ENCODE data around the gene PEAK1. TPM values are rescaled to one million over a fixed set of nuclear protein-coding genes. Genes with fewer than 3 reads are reported as not detected.
A peak's percentile ranks its signal among the peaks of the same experiment; 100 is the strongest.

Gene PEAK1
- total and polyA plus RNA-seq, 2 donors (not counting 1 experiment from before 2014, with no cell fraction given): 61.0 to 91.8 TPM

DNA sequence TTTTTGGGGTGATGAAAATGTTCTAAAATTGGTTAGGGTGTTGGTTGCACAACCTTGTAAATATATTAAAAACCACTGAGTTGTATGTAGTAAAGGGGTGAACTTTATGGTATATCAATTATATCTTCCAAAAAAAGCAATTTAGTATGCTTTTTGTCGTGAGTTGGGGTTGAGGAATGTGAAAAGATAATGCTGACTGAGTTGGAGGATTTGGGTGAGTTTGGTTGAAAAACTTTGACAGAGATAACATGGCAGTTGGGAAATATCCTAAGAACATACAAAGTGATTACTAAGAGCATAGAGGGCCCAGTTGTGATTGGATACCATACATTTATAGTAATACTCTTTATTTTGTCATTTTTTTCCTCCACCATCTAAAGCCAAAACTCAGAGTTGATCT lies 34.4 kb upstream of the PEAK1 start:
- peak; percentile 15 to 42 for DNase-seq (ENCODE audit: low read depth in 2 of 2)
- no peaks in the 10 kb centered on the region for H3K27me3 ChIP-seq (ENCODE audit: control insufficient read depth, insufficient read depth, low read length)
- no peaks in the 10 kb centered on the region for H3K79me2 ChIP-seq (ENCODE audit: control insufficient read depth, insufficient read depth, low read length)
- no peaks in the 10 kb centered on the region for H3K36me3 ChIP-seq (ENCODE audit: control insufficient read depth, insufficient read depth, low read length)
- H3K27ac ChIP-seq (ENCODE audit: insufficient read depth, low read length): no peak overlapping the region
- no peak overlapping the region for H3K9ac ChIP-seq (ENCODE audit: insufficient read depth, low read length)
- TF ChIP-seq, protein P1, sequence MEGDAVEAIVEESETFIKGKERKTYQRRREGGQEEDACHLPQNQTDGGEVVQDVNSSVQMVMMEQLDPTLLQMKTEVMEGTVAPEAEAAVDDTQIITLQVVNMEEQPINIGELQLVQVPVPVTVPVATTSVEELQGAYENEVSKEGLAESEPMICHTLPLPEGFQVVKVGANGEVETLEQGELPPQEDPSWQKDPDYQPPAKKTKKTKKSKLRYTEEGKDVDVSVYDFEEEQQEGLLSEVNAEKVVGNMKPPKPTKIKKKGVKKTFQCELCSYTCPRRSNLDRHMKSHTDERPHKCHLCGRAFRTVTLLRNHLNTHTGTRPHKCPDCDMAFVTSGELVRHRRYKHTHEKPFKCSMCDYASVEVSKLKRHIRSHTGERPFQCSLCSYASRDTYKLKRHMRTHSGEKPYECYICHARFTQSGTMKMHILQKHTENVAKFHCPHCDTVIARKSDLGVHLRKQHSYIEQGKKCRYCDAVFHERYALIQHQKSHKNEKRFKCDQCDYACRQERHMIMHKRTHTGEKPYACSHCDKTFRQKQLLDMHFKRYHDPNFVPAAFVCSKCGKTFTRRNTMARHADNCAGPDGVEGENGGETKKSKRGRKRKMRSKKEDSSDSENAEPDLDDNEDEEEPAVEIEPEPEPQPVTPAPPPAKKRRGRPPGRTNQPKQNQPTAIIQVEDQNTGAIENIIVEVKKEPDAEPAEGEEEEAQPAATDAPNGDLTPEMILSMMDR (conservative IDR thresholded peaks at IDR 0.05 in 1 of 2, IDR thresholded peaks at IDR 0.05 in 1 of 2; ENCODE audit: low read depth in 1 of 2, low read length in 2 of 2): no peak
- no peak for TF ChIP-seq EZH2 (IDR thresholded peaks at IDR 0.05; ENCODE audit: low read length, missing control alignments)
- no peak overlapping the region for H3K4me2 ChIP-seq (ENCODE audit: extremely low read depth, insufficient read depth, low read length)
- H3K9me3 ChIP-seq (ENCODE audit: control insufficient read depth, insufficient read depth, low read depth, low read length): no peaks in the 10 kb centered on the region
- H3K4me1 ChIP-seq (ENCODE audit: control insufficient read depth, extremely low read depth, insufficient read depth, low read length): peaks cover 22% of the 10 kb centered on the region
- no peak overlapping the region for H3K4me3 ChIP-seq (replicated peaks in 1 of 4; ENCODE audit: control extremely low read depth in 1 of 4, insufficient read depth in 1 of 4, low read depth in 3 of 4, low read length in 4 of 4)
- no peak overlapping the region for H2AFZ ChIP-seq (ENCODE audit: low read length)
- no peaks in the 10 kb centered on the region for H4K20me1 ChIP-seq (ENCODE audit: control insufficient read depth, extremely low read depth, insufficient read depth, low read length)

DNA sequence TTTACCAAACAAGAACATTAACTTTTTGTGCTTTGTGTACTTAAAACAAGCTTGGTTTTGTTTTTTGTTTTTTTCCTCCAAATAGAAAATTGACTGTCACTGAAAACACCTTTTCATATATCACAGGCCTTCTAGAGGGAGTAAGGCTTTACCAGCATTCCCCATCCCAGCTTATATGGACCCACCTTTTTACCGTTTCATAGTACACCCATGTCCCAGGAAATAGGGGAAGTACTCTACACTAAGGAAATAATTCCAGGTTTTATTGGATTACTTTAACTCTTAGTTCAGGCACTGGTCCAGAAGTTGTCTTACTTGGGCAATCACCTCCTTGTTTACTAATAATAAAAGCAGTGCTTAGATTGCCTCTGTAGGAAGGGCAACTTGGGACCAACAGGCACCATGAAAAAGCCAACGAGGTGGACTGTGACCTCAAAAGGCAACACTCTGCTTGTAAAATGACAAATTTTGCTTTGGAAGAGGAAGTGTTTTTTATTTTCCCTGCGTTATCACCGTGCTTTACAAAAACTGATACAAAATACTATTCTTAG lies 27.0 kb upstream of the PEAK1 start:
- no peaks in the 10 kb centered on the region for H3K9me3 ChIP-seq (ENCODE audit: control insufficient read depth, insufficient read depth, low read depth, low read length)
- no peak overlapping the region for H3K4me3 ChIP-seq (replicated peaks in 1 of 4; ENCODE audit: control extremely low read depth in 1 of 4, insufficient read depth in 1 of 4, low read depth in 3 of 4, low read length in 4 of 4)
- no peak overlapping the region for H3K9ac ChIP-seq (ENCODE audit: insufficient read depth, low read length)
- H3K36me3 ChIP-seq (ENCODE audit: control insufficient read depth, insufficient read depth, low read length): no peaks in the 10 kb centered on the region
- H3K27ac ChIP-seq (ENCODE audit: insufficient read depth, low read length): no peak overlapping the region
- no peaks in the 10 kb centered on the region for H3K79me2 ChIP-seq (ENCODE audit: control insufficient read depth, insufficient read depth, low read length)
- H3K4me2 ChIP-seq (ENCODE audit: extremely low read depth, insufficient read depth, low read length): no peak overlapping the region
- no peak for DNase-seq (ENCODE audit: low read depth in 2 of 2)
- TF ChIP-seq, protein P1 (conservative IDR thresholded peaks at IDR 0.05 in 1 of 2, IDR thresholded peaks at IDR 0.05 in 1 of 2; ENCODE audit: low read depth in 1 of 2, low read length in 2 of 2): no peak
- TF ChIP-seq EZH2 (IDR thresholded peaks at IDR 0.05; ENCODE audit: low read length, missing control alignments): no peak
- no peak overlapping the region for H2AFZ ChIP-seq (ENCODE audit: low read length)
- no peaks in the 10 kb centered on the region for H3K4me1 ChIP-seq (ENCODE audit: control insufficient read depth, extremely low read depth, insufficient read depth, low read length)
- no peaks in the 10 kb centered on the region for H3K27me3 ChIP-seq (ENCODE audit: control insufficient read depth, insufficient read depth, low read length)
- no peaks in the 10 kb centered on the region for H4K20me1 ChIP-seq (ENCODE audit: control insufficient read depth, extremely low read depth, insufficient read depth, low read length)

DNA sequence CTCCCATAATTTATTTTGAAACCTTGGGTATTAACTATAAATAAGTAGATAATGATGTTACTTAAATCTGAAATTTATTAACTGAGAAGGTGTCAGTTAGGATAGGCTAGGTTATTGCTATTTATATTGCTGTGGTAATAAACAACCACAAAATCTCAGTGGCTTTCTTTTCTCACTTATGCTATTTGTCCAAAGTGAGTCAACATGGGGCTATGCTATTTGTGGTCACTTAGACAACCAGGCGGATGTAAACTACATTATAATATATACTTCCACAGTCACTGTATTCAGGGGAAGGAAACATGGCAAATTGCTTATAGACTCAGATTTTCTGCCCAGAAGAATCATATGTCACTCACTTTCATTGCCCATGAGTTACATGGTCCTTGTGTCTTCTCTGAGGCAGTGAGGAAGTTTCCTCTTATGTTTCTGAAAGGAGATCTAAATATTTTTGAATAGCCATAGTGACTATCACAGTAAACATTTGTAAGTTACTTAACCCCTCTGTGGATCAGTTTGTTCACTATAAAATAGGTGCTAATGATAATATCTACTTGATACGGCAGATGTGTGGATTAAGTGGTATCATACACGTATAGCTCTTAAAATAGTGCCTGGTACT lies 20.6 kb upstream of the PEAK1 start:
- no peaks in the 10 kb centered on the region for H3K79me2 ChIP-seq (ENCODE audit: control insufficient read depth, insufficient read depth, low read length)
- DNase-seq (ENCODE audit: low read depth in 2 of 2): peak; percentile 44 to 80
- TF ChIP-seq, protein P1 (conservative IDR thresholded peaks at IDR 0.05 in 1 of 2, IDR thresholded peaks at IDR 0.05 in 1 of 2; ENCODE audit: low read depth in 1 of 2, low read length in 2 of 2): no peak
- TF ChIP-seq EZH2 (IDR thresholded peaks at IDR 0.05; ENCODE audit: low read length, missing control alignments): no peak

More for the DNA sequence above, 20.6 kb upstream of the PEAK1 start:
- Histone ChIP-seq H3K9me3 (ENCODE audit: control insufficient read depth, insufficient read depth, low read depth, low read length) (no peaks in the 10 kb centered on the region), H3K9ac (ENCODE audit: insufficient read depth, low read length) (no peak overlapping the region), H3K4me2 (ENCODE audit: extremely low read depth, insufficient read depth, low read length) (no peak overlapping the region), H3K36me3 (ENCODE audit: control insufficient read depth, insufficient read depth, low read length) (no peaks in the 10 kb centered on the region), H3K4me1 (ENCODE audit: control insufficient read depth, extremely low read depth, insufficient read depth, low read length) (no peaks in the 10 kb centered on the region), H3K27me3 (ENCODE audit: control insufficient read depth, insufficient read depth, low read length) (no peaks in the 10 kb centered on the region), H2AFZ (ENCODE audit: low read length) (no peak overlapping the region), H3K27ac (ENCODE audit: insufficient read depth, low read length) (no peak overlapping the region), H4K20me1 (ENCODE audit: control insufficient read depth, extremely low read depth, insufficient read depth, low read length) (no peaks in the 10 kb centered on the region), H3K4me3 (replicated peaks in 1 of 4; ENCODE audit: control extremely low read depth in 1 of 4, insufficient read depth in 1 of 4, low read depth in 3 of 4, low read length in 4 of 4) (no peak overlapping the region)

All from fibroblast of lung (primary cell).